GM19099 (cell line): ENCODE data around the gene UNC45A.

ENCODE experiments used
- POLR2A ChIP-seq: IDR thresholded peaks from 3 replicates; pipeline ENCODE4 v1.6.1; 2011; ENCODE audit warnings: low read depth; ENCODE audit not compliant: insufficient read length; ENCODE audit errors: extremely low read depth

Gene UNC45A

DNA sequence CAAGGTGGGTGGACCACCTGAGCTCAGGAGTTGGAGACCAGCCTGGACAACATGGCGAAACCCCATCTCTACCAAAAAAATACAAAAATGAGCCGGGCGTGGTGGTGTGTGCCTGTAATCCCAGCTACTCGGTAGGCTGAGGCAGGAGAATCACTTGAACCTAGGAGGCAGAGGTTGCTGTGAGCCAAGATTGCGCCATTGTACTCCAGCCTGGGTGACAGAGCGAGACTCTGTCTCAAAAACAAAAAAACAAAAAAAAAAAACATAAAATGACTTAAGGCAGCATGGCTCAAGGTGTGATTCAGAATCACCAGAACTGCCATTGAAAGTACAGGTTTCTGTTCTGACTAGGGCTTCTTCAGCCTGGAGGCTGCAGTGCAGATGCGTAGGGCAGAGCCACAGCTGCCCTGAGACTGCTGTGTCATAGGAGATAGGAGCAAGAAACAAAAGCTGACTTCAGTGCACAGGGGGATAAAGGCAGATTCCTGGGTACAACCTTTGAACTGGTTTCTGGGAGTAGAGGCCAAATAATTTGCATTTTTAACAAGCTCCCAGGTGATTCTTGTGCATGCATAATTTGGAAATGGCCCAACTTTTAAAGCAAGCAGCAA, 12.3 kb upstream of the UNC45A start:
- peak; percentile 17 for TF ChIP-seq POLR2A

DNA sequence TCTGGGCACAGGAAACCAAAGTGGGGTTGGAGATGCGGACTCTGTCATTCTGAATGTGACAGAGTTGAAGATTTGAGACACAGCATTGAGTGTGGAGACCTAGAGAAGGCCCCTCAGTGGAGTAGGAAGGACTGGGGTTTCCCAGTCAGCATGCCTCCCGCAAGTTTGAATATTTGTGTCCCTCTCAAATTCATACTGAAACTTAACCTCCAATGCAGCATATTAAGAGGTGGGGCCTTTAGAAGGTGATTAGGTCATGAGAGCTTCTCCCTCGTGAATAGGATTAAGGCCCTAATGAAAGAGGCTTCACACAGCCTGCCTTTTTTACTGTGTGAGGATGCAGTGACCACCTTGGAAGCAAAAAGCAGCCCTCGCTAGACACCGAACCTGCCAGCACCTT, 10.7 kb upstream of the UNC45A start:
- peak; percentile 29 for TF ChIP-seq POLR2A

DNA sequence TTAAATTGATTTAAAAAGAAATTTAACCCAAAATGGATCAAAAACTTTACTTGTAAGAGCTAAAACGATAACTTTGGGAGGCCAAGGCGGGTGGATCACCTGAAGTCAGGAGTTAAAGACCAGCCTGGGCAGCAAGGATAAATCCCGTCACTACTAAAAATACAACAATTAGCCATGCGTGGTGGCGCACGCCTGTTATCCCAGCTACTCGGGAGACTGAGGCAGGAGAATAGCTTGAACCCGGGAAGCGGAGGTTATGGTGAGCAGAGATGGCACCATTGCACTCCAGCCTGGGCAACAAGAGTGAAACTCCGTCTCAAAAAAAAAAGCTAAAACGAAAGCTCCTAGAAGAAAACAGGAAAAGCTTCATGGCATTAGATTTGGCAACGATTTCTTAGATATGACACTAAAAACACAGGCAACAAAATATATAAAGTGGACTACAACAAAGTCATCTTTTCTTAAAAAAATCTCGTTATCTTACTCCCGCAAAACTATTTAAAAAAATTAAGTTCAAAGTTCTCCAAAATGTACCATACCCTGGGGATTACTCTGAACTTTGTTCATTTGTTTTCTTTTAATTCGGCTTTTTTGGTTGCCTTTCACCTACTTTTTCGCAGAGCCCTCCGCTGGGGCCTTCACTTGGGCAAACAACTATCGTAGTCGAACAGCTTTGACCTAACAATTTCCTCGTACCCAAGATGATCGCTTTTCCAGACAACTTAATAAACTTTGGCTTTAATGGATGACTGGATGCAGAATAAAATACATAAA, 5.7 kb upstream of the UNC45A start:
- no peak for TF ChIP-seq POLR2A

DNA sequence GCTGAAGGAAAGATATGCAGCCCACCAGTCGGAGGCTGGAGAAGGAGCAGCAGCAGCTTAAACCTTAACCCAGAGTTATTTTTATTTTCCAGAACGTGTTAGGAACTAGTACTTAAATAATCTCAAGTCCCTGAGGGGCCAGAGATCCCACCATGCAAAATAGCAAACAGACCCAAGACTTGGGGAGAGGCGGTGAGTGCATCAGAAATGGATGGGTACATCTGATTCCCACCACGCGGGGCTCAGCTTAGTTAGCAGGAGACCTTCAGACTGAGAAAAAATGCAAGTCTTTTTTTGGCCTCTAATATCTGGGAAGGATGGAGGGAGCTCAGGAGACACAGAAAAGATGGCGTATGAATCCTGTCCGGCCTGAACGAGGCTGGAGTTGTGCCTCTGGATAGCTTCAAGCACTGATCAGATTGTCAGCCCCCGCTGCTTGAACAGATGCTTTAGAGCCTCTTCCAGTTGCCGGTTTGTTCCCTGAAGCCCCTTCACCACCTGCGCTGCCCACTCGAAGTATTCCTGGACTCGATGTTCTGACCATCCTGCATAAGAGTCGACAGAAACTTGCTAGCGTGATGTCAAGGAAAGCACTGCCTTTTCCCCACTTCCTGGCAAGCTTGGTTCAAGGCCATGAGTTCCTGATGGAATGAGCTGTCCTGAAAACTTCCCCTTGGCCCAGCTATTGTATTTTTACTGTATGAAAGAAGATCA, 4.1 kb upstream of the UNC45A start:
- peak; percentile 18 for TF ChIP-seq POLR2A

DNA sequence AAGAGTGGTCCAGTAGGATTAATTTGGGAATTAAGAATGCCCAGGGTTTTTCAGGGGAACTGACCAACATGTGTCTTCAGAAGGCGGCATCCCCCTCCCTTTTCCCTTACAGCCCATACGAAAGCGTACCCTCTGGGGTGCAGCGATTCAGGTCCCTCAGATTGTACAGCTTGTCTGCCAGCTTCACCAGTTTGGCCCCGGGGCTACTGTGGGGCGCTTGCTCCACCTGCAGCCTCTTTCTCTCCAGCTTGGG, 3.6 kb upstream of the UNC45A start:
- TF ChIP-seq POLR2A = no peak

DNA sequence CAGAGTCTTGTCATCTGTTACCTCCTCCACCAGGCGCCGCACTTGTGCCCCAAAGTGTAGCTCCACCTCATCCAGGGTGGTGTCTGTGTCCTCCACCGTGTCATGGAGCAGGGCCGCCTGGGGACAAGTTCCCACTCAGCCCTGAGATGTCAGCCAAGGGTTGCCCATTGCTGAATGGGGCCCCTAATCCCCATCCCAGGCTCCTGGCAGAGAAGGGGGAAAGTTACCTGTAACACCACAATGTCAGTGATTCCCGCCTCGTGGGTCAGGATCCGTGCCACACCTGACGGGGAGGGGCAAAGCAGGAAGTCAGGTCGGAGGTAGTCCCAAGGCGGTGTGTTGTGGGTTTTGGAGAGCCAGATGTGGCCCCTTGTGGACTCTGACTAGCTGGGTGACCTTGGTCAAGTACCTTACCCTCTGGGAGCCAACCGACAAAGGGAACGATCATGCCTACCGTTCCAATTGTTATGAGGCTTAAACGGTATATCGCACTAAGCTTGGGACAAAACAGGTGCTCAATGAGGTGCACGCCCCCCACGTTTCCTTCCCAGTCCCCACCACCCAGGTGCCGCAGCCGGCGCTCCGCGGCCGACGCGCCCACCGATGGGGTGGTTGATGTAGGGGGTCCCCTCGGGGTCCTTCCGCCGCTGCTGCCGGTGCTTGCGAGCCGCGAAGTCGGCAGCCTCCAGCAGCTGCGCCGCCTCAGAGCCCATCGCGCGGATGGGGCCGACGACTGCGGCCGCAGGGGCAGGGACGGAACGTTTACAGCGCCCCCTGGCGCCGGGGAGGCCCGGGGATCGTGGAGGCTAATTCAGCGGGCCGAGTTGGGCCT, 3.0 kb upstream of the UNC45A start, which contains the start of gene HDDC3:
HDDC3 (minus strand) TSS at position 722 of the 832 bp plus-strand sequence; CDS start at position 713, 9 bp downstream.
- TF ChIP-seq POLR2A = peak; percentile 82

DNA sequence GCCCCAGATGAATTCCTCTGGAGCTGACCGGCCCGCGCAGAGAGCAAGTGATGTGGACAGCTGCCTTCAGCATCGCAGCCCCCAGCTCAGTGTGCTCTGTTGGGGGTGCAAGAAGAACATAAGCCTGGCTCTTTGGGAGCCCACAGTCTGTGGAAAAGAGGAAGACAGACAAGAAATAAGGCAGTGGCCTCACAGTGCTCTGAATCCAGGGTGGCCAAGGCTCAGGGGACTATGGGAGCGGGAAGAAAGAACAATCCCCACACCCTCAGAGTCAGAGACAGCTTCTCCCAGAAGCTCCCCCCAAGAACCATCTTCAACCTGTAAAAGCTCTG, 2.5 kb upstream of the UNC45A start:
- no peak for TF ChIP-seq POLR2A

DNA sequence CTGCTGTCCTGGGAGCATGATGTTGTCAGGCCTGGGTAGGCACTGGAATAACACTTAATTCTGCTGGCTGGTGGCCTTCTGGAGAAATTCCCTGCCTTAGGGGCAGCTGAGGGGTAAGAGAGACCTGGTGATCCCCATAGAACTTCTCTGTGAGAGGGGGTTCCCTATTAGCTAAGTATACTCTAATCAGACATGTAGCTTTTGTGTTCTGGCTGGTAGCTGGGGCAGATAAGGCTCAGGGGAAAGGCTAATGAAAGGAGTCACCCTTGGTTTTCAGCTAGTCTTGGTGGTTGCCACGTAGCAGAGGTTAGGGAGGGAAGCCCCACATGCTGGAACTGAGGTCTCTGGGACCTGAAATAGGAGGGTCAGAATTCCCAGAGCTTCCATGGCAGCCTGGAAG, 1.8 kb upstream of the UNC45A start:
- no peak for TF ChIP-seq POLR2A

DNA sequence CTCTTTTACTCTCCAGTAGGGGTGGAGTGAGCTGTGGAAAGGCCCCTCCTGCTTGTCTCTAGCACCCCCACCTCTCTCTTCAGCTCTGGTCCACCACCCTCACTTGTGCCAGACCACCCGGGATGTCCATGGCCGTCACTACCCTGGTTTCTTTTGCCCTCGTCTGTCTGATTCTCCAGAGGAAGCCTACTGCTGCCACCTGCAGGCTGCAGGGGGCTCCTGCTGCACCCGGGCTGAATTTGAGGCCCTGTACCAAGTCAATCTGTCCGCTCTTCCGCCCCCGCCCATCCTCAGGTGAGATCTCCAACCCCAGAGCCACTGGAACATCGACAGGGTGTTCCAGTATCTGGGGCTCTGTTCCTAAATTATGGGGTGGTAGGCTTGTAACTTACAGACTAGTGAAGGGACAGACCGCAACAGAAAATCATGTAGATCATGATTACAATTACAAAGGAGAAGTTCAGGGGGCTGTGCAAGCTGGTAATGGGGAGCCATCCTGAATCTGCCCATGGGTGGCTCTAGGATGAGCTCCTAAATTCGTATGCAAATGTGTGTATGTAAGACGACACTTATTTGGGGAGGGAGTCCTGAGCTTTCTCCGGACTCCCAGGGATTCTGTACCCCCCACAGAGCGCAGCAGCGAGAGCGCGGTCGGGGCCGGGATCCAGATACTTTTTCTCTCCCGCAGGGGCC, 683 bp upstream of the UNC45A start:
- TF ChIP-seq POLR2A = no peak

DNA sequence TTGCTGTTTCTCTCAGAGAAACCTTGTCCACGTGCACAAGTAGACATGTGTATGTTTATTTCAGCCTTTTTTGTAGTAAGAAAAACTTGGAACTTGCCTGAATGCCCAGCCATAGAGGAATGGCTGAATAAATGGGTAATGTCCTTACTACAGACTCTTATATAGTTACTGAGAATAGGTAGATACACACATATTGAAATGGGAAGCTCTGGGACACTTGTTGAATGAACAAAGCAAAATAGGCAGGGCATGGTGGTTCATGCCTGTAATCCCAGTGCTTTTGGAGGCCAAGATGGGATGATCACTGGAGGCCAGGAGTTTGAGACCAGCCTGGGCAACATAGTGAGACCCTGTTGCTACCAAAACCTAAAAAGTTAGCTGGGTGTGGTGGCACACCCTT, 1.7 kb downstream of the UNC45A start:
- TF ChIP-seq POLR2A = no peak

DNA sequence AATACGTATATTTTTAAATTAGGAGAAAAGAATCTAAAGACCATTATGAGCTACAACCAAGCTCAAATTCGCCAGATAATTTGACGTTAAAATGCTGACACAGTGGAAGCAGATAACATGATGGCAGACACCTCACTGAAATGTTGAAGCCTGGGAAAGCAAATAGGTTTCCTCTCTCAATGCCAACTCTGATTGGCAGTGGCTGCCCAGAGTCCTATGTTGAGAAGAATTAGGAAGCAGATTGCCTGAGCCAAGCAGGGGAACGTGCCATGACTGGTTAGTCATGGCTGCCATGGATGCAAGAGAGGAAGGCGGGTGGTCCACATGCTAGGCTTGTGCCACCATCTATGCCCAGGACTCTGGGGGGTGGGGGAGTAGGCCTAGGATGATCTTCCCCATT, 3.2 kb downstream of the UNC45A start:
- no peak for TF ChIP-seq POLR2A

DNA sequence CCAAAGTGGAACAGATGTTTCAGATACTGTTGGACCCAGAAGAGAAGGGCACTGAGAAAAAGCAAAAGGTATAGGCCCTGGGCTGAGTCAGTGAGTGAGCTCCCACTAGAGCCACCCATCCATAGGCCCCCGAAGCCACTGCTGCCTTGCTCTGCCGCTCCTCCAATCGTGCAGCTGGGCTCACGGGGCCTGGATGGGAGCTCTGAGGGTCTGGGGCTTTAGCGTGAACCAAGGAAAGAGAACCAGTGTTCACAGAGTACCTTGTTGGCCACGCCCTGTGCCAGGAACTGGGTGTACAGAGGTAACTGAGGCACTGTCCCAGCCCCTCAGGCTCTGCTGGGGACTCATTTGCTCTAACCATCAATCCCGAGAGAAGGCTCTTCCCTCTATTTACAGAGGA, 4.7 kb downstream of the UNC45A start:
- no peak for TF ChIP-seq POLR2A

DNA sequence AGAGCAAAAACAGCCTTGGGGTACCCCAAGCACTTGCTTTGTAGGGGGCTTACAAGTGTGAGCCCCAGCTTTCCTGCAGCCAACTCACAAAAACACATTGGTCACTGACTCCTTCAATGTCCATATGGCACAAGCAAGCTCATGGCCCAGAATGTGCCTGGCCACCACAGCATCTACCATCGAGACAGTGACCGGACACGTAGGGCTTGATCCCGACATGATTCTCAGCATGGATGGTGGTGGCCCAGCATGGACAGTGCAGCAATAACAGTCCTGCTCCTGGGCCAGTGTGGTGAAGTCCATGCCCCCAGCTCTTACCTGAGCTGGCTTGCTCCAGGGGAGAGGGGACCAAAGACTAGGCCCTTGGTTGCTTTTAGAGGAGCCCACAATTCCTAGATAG, 6.0 kb downstream of the UNC45A start:
- no peak for TF ChIP-seq POLR2A

DNA sequence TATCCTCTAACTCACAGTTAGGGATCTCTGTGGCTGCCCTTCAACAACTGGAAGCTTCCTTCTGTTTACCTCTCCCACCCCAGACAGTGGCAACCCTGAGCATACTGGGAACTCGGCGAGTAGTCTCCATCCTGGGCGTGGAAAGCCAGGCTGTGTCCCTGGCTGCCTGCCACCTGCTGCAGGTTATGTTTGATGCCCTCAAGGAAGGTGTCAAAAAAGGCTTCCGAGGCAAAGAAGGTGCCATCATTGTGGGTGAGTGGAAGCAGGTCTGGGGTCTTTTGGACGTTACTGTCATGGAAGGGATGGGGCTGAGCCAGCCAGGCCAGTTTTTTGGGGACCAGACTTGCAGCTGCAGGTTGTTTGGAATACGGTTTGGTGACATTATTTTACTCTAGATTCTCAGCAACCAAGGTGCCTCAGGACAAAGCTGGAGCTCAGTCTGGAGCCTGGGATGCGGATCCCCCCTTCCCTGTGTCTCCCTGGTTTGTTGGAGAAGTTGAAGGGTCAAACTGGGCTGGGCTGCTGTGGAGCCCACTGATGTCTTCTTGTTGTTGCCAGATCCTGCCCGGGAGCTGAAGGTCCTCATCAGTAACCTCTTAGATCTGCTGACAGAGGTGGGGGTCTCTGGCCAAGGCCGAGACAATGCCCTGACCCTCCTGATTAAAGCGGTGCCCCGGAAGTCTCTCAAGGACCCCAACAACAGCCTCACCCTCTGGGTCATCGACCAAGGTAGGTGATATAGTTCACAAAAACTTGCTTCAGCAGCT, 7.5 kb downstream of the UNC45A start:
- no peak for TF ChIP-seq POLR2A
